Astrocyte of the spinal cord (primary cell): ENCODE measurements around the gene EIF3L.

ENCODE experiments used
- DNase-seq: peaks from one replicate; pipeline ENCODE4 v3.0.0; 2011; ENCODE audit warnings: low read depth, low spot score
- H3K4me3 ChIP-seq: 2 replicates; pipeline ENCODE4 v1.5.1; 2011; ENCODE audit warnings: low read depth, mild to moderate bottlenecking, low read length, moderate library complexity
- in situ Hi-C: cut with HindIII; loops from 2 replicates; pipeline ENCODE4 v1.10.0; 2017; ENCODE audit warnings: low sequenced_read_pairs
- TF ChIP-seq, protein P1 (sequence below): IDR thresholded peaks from 2 replicates; pipeline ENCODE4 v1.5.1; 2012; ENCODE audit warnings: low read depth, mild to moderate bottlenecking, low read length, inconsistent platforms

EIF3L gene

DNA sequence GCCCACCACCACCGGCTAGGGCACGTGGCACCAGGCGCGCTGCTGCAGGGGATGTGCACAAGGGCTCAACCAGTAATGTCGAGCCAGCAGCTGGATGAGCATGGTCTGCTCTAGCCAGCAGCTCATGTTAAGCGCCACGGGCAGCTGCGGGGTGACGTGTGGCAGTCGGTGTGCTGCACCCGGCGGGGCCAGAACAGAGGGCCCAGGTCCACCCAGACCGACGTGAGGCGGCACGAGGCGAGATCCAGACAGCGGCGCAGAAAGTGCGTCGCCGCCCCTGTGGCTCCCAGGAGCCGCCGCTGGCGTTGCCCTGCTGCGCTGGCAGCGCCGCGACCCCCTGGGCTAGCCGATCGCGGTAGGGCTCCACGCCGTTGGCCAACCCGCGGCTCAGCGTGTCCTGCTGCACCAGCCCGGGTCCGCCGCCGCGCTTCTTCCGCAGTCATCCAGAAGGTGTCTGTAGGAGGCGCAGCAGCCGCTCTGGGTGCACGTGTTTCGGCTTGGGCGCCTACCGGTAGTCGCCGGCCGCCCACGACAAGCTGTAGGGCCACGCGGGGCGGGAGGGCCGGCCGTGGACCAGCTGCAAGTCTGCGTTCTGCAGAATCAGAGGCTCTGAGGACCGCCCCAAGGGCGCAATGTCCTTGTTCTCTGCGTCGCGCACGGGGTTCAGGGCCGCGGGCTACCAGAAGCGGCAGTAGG is 30.7 kb upstream of the EIF3L start:
- in situ Hi-C loops = no loop called here
- no peak overlapping the region for H3K4me3 ChIP-seq
- DNase-seq = peak; percentile 49
- TF ChIP-seq, protein P1, sequence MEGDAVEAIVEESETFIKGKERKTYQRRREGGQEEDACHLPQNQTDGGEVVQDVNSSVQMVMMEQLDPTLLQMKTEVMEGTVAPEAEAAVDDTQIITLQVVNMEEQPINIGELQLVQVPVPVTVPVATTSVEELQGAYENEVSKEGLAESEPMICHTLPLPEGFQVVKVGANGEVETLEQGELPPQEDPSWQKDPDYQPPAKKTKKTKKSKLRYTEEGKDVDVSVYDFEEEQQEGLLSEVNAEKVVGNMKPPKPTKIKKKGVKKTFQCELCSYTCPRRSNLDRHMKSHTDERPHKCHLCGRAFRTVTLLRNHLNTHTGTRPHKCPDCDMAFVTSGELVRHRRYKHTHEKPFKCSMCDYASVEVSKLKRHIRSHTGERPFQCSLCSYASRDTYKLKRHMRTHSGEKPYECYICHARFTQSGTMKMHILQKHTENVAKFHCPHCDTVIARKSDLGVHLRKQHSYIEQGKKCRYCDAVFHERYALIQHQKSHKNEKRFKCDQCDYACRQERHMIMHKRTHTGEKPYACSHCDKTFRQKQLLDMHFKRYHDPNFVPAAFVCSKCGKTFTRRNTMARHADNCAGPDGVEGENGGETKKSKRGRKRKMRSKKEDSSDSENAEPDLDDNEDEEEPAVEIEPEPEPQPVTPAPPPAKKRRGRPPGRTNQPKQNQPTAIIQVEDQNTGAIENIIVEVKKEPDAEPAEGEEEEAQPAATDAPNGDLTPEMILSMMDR = peak; percentile 37

DNA sequence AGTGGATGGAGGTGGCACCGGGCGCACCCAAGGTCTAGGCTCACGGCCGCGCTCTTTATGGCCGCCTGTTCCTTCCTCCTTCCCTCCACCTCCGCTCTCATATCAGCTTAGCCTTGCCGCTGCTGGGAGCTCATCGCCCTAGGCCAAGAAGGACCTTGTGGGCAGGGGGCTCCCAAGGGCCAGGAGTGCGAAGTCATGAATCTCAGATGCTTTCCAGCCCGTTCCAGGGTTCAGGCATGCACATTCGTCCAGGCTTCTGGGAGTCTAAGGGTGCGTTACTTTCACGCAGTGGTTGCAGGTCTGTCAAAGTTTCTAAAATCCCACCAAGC is 30.1 kb upstream of the EIF3L start:
- no peak overlapping the region for H3K4me3 ChIP-seq
- TF ChIP-seq, protein P1 = no peak
- DNase-seq = no peak
- in situ Hi-C loops = no loop called here

DNA sequence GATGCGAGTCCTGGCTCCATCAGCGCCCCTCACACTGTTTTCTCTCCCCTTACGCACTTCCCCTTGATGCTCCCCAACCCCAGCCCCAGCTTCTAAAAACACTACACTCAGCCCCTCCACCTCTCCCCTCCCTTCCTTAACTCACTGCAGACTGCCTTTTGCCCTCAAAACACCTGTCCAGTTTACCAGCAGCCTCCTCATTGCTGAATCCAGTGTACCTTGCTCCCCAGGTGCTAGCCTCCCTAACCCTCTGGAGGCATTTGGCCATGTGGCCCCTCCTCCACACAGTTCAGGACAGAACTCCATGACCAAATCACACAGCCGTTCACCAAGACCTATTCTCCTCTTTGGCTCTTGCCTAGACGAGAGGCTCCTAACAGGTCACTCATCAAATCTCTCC is 28.9 kb upstream of the EIF3L start:
- in situ Hi-C loops = no loop called here
- H3K4me3 ChIP-seq = no peak overlapping the region
- TF ChIP-seq, protein P1 = no peak
- no peak for DNase-seq

DNA sequence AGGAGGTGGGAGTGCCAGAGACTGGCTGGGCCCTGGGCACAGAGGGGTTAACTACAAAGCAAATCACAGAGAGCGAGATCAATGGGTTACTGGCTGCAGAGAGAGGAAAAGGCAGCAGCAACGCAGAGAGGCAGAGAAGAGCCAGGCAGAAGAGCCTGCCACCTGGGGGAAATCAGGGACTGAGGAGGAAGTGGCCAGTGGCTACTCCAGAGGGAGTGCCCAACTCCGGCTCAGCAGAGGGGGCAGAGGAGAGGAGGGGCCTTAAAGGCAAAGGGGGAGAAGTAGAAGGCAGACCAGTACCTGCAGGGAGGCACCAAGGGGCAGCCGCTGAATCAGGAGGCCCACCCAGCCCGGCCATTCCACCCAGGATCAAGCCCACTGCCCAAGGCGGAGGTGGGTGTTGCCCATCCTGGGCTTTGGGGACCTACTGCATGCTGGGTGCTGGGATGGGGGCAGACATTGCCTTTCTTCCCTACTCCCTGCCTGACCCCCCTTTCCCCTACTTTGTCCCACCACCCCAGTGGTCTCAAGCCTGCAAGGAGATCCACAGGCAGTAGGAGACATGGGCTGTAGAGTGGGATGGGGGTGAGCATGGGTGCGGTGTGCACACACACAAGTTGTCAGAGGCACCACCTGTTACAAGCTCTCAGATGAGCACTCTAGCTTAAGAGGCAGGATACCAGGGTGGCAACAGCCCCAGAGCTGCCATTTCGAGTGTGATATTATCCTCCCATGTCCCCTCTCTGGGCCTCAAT is 27.0 kb upstream of the EIF3L start:
- TF ChIP-seq, protein P1 = no peak
- DNase-seq = no peak
- no peak overlapping the region for H3K4me3 ChIP-seq
- in situ Hi-C loops = no loop called here

DNA sequence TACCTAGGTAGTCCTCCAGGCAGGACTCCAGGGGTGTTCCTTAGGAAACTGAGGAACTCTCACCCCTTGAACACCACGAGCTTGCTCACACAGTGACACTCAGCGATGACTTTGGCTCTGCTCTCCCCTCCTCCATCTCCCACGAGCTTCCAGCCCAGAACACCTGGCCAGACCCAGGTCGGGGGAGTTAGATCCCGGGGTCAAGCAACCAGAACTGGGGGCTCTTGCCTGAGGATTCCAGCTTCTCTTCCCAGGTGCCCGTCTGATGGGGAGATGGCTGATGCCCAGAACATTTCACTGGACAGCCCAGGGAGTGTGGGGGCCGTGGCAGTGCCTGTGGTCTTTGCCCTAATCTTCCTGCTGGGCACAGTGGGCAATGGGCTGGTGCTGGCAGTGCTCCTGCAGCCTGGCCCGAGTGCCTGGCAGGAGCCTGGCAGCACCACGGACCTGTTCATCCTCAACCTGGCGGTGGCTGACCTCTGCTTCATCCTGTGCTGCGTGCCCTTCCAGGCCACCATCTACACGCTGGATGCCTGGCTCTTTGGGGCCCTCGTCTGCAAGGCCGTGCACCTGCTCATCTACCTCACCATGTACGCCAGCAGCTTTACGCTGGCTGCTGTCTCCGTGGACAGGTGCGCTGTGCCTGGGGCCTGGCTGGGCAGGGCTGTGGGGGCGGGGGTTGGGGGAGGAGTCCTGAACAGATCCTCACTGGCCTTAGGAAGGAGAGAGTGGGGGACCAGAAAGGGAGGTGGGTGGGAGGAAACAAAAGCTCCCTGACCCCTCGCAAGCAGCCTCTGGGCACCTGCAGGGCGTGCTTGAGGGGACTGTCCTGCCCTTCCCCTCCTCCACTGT is 25.9 kb upstream of the EIF3L start, which contains the start of gene GALR3:
Gene GALR3 (plus strand): TSS at position 249 of the 852 bp plus-strand sequence. CDS start 25 bp downstream, at position 274.
- DNase-seq = no peak
- H3K4me3 ChIP-seq = no peak within 1 kb of the TSS
- TF ChIP-seq, protein P1 = no peak
- in situ Hi-C loops = no loop called here
